ENCODE measurements around the gene ST7. TPM values are rescaled to one million over a fixed set of nuclear protein-coding genes. Genes with fewer than 3 reads are reported as not detected.
A peak's percentile ranks its signal among the peaks of the same experiment; 100 is the strongest.
"Not testable (repeated sequence)": the region's sequence is repeated elsewhere in the genome, so short reads cannot be mapped to it uniquely, and the experiment has no call there.

ST7 gene
- total RNA-seq, 1 experiment from 2014 or later = 27.2 TPM

GRCh38 chr7:117009705-117010361 is 56.5 kb downstream of the ST7 start:
- DNase-seq (ENCODE audit: low read depth) = no peak

- no peak for DNase-seq (ENCODE audit: low read depth)
Measured at GRCh38 chr7:117010375-117011133, 57.3 kb downstream of the ST7 start.

GRCh38 chr7:117011419-117012260 is 58.3 kb downstream of the ST7 start:
- no peak for DNase-seq (ENCODE audit: low read depth)

DNA sequence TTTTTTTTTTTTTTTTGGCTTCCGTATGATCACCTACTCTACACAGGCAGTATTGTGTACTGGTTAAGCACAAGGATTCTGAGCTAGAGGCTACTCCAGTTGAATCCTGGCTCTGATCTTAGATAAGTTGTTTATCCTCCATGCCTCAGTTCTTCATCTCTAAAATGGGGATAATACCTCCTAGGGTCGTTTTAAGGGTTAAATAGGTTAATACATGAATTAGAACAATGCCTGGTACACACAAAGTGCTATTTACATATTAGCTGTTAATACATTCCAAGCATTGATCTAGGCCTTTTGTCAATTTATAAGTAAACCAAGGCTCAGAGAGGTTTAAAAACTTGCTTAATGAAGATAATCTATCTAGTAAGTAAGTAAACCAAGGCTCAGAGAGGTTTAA is 59.0 kb downstream of the ST7 start:
- DNase-seq (ENCODE audit: low read depth) = no peak

- peak; percentile 49 for DNase-seq (ENCODE audit: low read depth)
Measured at GRCh38 chr7:117012696-117013095, 59.4 kb downstream of the ST7 start.

- DNase-seq (ENCODE audit: low read depth) = no peak
Measured at GRCh38 chr7:117014099-117014656, 60.9 kb downstream of the ST7 start.

DNA sequence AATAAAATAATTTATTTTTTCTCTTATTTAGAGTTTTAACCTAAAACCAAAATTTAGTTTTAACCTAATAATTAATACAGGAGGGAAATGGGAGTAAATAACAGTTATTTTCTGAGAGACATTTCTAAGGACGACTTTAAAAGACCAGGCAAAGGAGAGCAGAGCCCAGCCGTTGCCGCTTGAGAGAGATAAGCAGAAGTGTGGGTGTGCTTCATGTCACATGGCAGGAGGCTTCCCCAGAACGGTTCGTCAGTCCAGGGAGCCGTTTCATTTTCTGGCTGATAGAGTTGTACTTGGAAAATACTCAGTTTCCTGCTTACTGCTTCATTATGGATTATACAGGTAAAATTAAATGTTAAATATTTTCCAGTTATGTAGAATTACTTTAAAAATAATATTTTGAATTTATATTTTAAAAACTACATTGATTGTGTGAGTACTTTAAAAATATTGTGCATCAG is 61.4 kb downstream of the ST7 start:
- no peak for DNase-seq (ENCODE audit: low read depth)

DNA sequence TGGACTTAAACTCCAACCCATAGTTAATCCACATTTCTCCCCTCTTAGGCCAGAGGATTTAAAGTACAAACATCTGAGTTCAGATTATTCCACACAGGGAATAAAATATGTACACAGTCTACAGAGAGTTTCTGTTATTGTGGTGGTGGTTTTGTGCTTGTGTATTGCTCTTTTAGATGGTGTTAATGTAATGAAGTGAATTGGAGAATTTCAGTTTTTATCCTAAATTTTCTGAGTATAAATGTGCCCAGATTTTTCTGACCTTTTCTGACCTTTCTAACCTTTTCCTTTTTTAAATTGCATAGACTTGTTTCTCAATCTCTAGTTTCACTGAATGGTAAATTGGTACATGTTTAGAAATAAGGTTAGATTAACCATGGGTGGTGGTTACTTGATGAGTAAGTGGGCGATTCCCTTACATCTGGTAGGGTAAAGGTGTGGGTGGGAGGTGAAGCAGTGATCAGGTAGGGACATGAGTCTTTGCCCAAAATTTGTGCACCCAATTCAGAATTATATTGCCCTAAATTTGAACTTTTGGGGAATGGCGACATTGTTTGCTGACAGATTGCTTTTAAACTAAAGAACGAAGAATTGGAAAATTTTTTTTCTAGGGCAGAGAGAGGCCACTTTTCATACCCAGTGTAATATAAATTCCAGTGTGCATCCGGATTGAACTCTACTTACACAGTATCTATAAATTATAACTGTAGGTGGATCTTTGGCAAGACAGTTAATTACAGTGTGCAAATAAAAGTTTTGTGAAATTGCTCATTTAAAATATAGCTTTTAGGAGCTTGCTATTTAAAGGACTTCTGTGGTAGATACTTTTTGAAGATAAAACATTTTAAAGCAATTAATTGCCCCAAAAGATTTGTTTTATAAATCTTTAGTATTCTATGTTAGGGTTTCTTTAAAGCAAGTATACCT is 62.2 kb downstream of the ST7 start:
- no peak for DNase-seq (ENCODE audit: low read depth)

- DNase-seq (ENCODE audit: low read depth) = no peak
Measured at GRCh38 chr7:117017017-117017451, 63.7 kb downstream of the ST7 start.

DNA sequence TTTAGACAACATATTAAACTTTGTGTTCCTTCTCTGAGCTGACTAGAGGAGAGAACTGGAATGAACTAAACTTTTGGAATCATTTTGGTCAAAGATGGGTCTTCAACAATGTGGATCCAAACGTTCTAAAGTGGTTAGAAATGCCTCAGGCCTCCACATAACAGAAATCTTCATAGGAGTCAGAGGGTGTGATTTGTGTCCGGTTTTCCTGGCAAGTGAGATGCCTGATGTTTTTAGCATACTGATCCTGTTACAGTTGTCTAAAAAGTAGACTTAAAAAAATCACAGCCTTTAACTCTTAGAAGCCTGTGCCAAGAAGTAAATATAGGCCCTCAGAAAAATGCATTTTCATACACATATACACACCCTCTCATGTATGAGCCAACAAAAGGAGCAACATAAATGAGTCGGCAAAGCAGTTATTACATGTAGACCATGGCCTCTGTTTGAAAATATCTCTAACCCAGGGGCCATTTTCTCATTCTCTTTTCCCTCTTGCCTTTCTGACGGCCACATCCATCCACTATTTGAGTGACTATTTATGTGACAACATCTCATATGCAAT is 64.5 kb downstream of the ST7 start:
- no peak for DNase-seq (ENCODE audit: low read depth)

- no peak for DNase-seq (ENCODE audit: low read depth)
Measured at GRCh38 chr7:117018713-117019112, 65.4 kb downstream of the ST7 start.

DNA sequence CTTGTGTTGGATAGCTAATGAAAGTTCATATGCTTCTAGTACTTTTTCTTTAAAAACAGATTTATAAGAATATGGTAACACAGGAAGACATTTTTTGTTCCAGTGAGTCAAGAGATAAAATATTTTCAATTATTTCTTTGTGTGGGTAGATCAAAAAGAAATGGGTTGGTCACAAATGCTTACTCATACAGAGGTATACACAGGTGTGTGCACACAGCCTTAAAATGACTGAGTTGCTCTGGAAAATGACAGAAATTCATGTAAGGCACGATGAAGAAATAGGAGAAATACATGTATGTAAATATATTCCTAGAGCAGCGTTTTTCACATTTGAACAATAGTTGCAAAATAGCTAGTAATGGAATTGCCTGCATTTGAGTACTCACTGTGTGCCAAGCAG is 66.0 kb downstream of the ST7 start:
- DNase-seq (ENCODE audit: low read depth) = no peak

- peak; percentile 75 for DNase-seq (ENCODE audit: low read depth)
Measured at GRCh38 chr7:117019786-117020590, 66.7 kb downstream of the ST7 start.

DNA sequence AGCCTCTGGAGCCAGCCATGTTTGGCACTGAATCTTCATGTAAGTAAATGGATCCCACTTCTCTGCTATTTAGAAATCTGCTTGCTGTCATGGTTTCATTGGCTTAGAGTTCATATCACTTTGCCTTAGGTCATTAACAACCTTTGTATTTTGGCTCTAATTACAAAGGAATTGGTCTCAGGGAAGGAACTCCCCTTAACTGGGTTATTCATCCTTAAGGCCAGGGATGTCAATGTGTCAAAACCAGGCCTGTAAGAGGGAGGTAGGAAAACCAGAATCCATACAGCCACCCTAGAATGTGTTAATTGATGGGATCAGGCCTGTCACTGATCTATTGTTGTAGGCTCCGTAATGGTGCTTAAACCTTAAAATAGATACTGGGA is 67.3 kb downstream of the ST7 start:
- DNase-seq (ENCODE audit: low read depth) = peak; percentile 18

- no peak for DNase-seq (ENCODE audit: low read depth)
Measured at GRCh38 chr7:117021366-117021765, 68.1 kb downstream of the ST7 start.

- no peak for DNase-seq (ENCODE audit: low read depth)
Measured at GRCh38 chr7:117021986-117022385, 68.7 kb downstream of the ST7 start.

DNA sequence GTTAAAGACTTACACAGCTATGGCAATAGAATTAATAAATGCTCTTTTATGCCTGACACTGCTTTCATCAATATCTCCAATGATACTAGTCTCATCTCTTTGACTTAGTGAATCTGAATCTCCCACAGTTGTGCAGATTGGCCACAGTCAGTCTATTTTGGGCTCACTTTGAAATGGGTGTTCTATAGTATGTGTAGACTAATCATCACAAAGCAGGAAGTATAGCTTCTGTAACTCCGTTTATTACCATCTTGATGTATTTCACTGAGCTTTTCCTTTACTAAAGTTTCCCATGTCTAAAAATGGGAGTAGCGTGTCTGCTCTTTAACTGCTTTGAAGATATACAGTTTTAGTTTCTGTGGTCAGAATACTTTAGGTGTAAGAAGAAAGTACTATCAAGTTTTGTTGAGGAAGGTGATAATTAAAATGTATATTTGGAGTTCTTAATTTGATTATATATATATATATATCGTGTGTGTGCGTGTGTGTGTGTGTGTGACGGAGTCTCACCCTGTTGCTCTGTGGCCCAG is 70.1 kb downstream of the ST7 start:
- no peak for DNase-seq (ENCODE audit: low read depth)

DNA sequence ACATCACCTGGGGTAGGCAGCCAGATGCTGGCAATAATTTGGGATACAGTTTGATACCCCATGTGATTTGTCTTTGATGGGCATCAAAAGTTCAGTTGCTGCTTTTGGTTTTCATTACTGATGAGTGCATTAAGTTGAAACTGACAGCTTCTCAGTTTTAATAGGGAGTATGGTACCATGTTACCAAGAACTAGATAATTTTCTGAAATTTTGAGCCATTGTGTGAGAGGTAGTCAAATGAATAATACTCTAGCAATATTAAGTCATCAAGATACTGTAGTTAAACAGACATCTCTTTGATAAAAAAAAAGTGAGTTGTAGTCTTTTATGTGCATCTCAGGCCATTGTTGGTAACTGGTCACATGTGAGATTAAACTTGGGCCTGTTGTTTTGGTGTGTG is 71.5 kb downstream of the ST7 start:
- DNase-seq (ENCODE audit: low read depth) = no peak

GRCh38 chr7:117025891-117026290 is 72.6 kb downstream of the ST7 start:
- no peak for DNase-seq (ENCODE audit: low read depth)

- not testable (repeated sequence) for DNase-seq (ENCODE audit: low read depth)
Measured at GRCh38 chr7:117030346-117030745, 77.0 kb downstream of the ST7 start.

Data from M059J (cell line).